NCI-H2171 (cell line): ENCODE measurements around the gene TBC1D9B.

ENCODE experiments used
- DNase-seq: peaks from one replicate; lab custom pipeline; 2025; lab: John Stamatoyannopoulos, UW

Gene TBC1D9B

GRCh38 chr5:179820483-179821297 is 87.0 kb downstream of the TBC1D9B start, which contains the start of gene SQSTM1:
Gene SQSTM1, plus strand, starts transcription at chr5:179820905. Its CDS starts 32 bp downstream, at chr5:179820937.
- DNase-seq = peak; percentile 24

GRCh38 chr5:179820127-179820482 is 87.6 kb downstream of the TBC1D9B start:
- DNase-seq = no peak

- DNase-seq = no peak
These were observed 88.2 kb downstream of the TBC1D9B start for GRCh38 chr5:179819296-179820126.

- DNase-seq = no peak
These were observed 88.9 kb downstream of the TBC1D9B start for GRCh38 chr5:179818746-179819295.

GRCh38 chr5:179817890-179818745 is 89.6 kb downstream of the TBC1D9B start:
- DNase-seq = no peak

GRCh38 chr5:179817470-179817840 is 90.2 kb downstream of the TBC1D9B start:
- DNase-seq = no peak

GRCh38 chr5:179816796-179817469 is 90.8 kb downstream of the TBC1D9B start:
- no peak for DNase-seq

GRCh38 chr5:179816401-179816795 is 91.3 kb downstream of the TBC1D9B start:
- no peak for DNase-seq

GRCh38 chr5:179815491-179816249 is 92.0 kb downstream of the TBC1D9B start:
- no peak for DNase-seq

GRCh38 chr5:179814090-179814489 is 93.6 kb downstream of the TBC1D9B start:
- no peak for DNase-seq

GRCh38 chr5:179812997-179813607 is 94.6 kb downstream of the TBC1D9B start:
- no peak for DNase-seq

GRCh38 chr5:179812135-179812825 is 95.4 kb downstream of the TBC1D9B start:
- no peak for DNase-seq
